GM12875 (cell line): Measurements from ENCODE around the gene ZRANB3.

ENCODE experiments used
- H3K4me3 ChIP-seq: one replicate; pipeline ENCODE4 v1.5.1; 2011; ENCODE audit warnings: low read depth, low read length, control low read depth
- TF ChIP-seq, protein P1 (sequence below): IDR thresholded peaks from 2 replicates; pipeline ENCODE4 v1.5.1; 2011; ENCODE audit warnings: low read depth, mild to moderate bottlenecking, control low read depth, inconsistent platforms, low read length, moderate library complexity, borderline replicate concordance; ENCODE audit not compliant: insufficient read depth

ZRANB3 gene

DNA sequence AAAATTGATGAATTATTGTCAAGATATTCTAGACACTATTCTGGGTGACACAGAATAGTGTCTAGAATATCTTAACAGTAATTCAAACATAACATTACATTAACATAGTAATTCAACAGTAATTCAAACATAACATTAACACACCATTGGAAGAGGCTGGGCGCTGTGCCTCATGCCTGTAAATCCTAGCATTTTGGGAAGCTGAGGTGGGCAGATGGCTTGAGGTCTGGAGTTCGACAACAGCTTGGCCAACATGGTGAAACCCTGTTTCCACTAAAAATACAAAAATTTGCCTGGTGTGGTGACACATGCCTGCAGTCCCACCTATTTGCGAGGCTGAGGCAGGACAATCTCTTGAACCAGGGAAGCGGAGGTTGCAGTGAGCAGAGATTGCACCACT, 195.8 kb downstream of the ZRANB3 start:
- TF ChIP-seq, protein P1, sequence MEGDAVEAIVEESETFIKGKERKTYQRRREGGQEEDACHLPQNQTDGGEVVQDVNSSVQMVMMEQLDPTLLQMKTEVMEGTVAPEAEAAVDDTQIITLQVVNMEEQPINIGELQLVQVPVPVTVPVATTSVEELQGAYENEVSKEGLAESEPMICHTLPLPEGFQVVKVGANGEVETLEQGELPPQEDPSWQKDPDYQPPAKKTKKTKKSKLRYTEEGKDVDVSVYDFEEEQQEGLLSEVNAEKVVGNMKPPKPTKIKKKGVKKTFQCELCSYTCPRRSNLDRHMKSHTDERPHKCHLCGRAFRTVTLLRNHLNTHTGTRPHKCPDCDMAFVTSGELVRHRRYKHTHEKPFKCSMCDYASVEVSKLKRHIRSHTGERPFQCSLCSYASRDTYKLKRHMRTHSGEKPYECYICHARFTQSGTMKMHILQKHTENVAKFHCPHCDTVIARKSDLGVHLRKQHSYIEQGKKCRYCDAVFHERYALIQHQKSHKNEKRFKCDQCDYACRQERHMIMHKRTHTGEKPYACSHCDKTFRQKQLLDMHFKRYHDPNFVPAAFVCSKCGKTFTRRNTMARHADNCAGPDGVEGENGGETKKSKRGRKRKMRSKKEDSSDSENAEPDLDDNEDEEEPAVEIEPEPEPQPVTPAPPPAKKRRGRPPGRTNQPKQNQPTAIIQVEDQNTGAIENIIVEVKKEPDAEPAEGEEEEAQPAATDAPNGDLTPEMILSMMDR: no peak

DNA sequence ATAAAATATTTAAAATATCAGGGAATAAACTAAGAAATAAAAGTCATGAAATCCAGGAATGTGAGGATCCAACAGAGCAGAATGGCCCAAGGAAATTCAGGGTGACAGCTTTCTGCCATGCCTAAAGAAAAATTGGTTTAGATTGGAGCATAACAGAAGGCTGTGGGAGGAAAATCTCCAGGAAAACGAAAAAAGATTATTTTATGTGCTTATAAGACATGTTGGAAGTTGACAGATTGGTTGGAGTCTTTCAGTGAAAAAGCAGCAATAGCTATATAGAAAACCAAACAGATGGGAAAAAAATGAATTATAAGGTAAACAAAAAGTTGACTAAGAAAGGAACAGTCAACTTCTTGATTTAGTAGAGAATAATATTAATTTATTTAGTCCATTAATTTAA, 203.9 kb downstream of the ZRANB3 start:
- no peak overlapping the region for H3K4me3 ChIP-seq
- TF ChIP-seq, protein P1: no peak

More for the DNA sequence above, 195.8 kb downstream of the ZRANB3 start:
- H3K4me3 ChIP-seq: no peak overlapping the region

DNA sequence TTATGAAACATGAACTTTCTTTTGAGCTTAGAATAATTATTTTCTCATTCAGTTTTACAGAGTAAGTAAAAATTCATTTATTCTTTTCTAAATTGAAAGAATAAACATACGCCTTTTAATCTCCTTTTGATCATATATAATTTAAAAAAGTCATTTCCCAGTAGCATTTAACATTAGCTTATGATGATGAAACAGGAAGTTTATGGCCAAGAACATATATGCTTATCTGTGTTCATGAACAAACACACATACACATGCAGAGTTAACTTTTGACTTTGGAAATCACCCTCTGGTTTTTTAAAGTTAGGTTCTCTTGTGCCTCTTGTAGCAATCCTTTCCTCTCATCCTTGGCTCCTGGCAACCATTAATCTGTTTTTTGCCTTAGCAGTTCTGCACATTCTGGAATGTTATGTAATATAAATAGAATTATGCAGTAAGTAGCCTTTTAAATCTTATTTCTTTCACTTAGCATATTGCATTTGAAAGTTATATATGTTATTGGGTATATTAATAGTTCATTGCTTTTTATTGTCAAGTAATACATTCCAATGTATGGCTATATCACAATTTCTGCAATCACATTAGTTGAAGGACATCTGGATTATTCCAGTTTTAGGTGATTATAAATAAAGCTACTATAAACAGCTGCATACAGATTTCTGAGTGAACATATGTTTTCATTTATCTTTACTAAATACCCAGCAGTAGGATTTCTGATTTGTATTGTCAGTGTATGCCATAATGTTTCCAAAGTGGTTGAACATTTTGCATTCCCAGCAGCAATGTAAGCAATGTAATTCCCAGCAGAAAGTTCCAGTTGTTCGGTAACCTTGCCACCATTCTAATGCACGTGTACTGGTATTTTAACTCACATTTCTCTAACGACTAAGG, 210.3 kb downstream of the ZRANB3 start:
- TF ChIP-seq, protein P1: no peak
- no peak overlapping the region for H3K4me3 ChIP-seq

DNA sequence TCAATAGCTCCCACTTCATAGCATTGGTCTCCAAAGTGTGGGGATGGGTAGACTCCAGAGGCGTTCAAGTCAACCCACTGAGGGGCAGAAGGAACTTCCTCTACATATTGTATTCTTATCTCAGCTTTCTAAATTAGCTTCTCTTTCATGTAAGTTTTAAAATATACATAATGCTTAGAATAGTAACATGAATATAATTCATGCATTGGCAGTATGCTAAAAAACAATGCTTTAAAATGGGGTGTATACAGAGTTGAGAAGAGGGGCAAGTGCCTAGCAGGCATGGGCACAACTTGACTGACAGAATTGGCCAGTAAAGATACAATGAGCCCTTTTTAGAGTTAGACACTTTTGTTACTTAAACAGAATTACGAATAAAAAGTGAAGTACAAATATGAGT, 212.2 kb downstream of the ZRANB3 start:
- TF ChIP-seq, protein P1: no peak

DNA sequence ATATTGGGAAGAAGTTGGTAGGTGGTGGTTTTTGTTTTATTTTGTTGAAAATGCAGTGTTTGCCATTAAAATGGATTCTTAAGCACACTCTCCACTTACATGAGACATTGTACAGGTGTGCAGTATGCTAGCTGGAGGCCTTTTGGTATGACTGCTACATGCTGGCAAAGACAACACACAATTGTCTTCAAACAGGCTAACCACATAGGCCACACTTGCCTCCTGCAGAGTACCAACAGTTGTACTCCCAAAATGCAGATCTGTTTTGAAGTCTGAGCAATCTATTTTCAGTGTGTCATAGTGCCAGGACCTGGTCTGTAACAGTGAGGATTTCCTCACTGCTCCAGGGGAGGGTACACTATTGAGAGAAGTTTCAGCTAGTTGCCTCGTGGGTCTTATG, 213.6 kb downstream of the ZRANB3 start:
- TF ChIP-seq, protein P1: no peak
- H3K4me3 ChIP-seq: no peak overlapping the region

More for the DNA sequence above, 212.2 kb downstream of the ZRANB3 start:
- no peak overlapping the region for H3K4me3 ChIP-seq

DNA sequence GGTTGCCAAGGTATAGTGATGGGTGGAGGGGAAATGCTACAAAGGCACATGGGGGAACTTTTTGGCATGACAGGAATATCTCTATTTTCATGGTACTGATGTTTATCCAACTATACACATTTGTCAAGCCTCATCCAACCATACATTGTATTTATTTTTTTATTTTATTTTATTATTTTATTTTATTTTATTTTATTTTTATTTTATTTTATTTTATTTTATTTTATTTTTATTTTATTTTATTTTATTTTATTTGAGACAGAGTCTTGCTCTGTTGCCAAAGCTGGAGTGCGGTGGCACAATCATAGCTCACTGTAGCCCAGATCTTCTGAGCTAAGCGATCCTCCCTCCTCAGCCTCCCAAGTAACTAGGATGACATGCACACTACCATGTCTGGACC, 219.1 kb downstream of the ZRANB3 start:
- TF ChIP-seq, protein P1: no peak
- no peak overlapping the region for H3K4me3 ChIP-seq

DNA sequence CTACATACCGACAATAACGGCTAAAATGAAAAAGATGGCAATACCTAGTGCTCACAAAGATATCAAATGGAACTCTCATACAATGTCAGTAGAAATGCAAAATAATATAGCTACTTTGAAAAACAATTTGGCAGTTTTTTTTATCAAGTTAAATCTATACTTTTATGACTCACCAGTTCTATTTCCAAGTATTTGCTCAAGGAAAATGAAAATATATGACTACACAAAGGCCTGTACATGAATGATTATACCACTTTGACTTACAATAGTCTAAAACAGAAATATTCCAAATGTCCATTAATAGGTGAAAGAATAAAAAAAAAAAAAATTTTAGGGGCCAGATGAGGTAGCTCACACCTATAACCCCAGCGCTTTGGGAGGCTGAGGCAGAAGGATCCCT, 219.8 kb downstream of the ZRANB3 start:
- no peak overlapping the region for H3K4me3 ChIP-seq
- TF ChIP-seq, protein P1: no peak
